Effector memory CD4-positive, alpha-beta T cell (primary cell): Measurements from ENCODE around the gene EFHB.

Experiments used
- DNase-seq, 3 donors: peaks; one replicate each; pipeline ENCODE4 v3.0.0-alpha.2; 2020
- H3K27ac ChIP-seq: 2 replicates; pipeline ENCODE4 v1.7.0; 2013; ENCODE audit warnings: mild to moderate bottlenecking, low read length, moderate library complexity; ENCODE audit not compliant: insufficient read depth, poor library complexity, severe bottlenecking
- H3K27me3 ChIP-seq: replicated peaks from 2 replicates; pipeline ENCODE4 v1.7.0; 2013; ENCODE audit warnings: mild to moderate bottlenecking, low read length; ENCODE audit not compliant: insufficient read depth, control insufficient read depth, poor library complexity, severe bottlenecking
- H3K36me3 ChIP-seq: 2 replicates; pipeline ENCODE4 v1.7.0; 2013; ENCODE audit warnings: mild to moderate bottlenecking, low read length, moderate library complexity; ENCODE audit not compliant: control insufficient read depth, insufficient read depth
- H3K4me1 ChIP-seq: 2 replicates; pipeline ENCODE4 v1.7.0; 2013; ENCODE audit warnings: low read length, mild to moderate bottlenecking; ENCODE audit not compliant: control insufficient read depth, insufficient read depth, poor library complexity, severe bottlenecking
- H3K4me3 ChIP-seq: 2 replicates; pipeline ENCODE4 v1.7.0; 2013; ENCODE audit warnings: low read length, low read depth, mild to moderate bottlenecking; ENCODE audit not compliant: insufficient read depth, poor library complexity, severe bottlenecking
- H3K9me3 ChIP-seq: 2 replicates; pipeline ENCODE4 v1.7.0; 2013; ENCODE audit warnings: mild to moderate bottlenecking, low read length, moderate library complexity; ENCODE audit not compliant: control insufficient read depth

Gene EFHB

DNA sequence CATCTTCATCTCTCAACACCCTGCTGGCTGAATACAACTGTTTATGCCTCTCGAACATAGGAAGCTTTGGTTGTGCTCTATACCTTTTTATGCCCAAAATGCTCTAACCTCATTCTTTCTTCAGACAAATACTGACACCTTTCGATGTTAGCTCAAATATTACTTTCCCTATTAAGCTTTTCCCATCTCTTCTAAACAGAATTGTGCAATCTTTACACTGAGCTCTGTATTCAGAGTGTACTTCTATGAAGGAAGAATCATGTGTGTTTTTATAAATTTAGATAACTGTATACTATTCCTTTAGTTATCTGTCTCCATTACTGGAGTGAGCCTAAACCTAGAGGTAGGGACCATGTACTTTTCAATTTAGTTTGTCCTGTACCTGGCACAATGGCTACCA, 1.6 kb downstream of the EFHB start:
- Histone ChIP-seq H3K4me3 (no peak overlapping the region), H3K27me3 (no peaks in the 10 kb centered on the region), H3K36me3 (no peaks in the 10 kb centered on the region), H3K9me3 (no peaks in the 10 kb centered on the region), H3K27ac (no peak overlapping the region), H3K4me1 (no peaks in the 10 kb centered on the region)
- no peak for DNase-seq

DNA sequence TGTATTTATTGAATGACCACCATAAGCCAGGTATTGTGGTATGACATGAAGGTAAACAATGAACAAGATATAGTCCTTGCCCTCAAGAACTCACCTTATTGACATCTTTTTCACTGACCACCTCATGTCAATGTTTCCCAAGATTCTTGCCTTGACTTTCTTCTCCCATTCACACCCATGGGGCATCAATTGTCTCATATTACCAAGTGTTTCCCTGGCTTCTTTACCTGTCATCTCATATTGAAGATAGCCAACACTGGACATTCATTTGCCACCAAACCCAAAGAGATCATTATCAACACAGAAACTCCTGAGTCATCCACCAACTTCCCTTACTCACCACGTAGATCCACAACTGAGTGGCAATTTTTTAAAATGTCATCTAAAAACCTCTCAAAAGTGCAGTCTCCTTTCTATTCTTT, 2.2 kb downstream of the EFHB start:
- Histone ChIP-seq H3K27ac (no peak overlapping the region), H3K9me3 (no peaks in the 10 kb centered on the region), H3K4me1 (no peaks in the 10 kb centered on the region), H3K27me3 (no peaks in the 10 kb centered on the region), H3K36me3 (no peaks in the 10 kb centered on the region), H3K4me3 (no peak overlapping the region)
- no peak for DNase-seq

DNA sequence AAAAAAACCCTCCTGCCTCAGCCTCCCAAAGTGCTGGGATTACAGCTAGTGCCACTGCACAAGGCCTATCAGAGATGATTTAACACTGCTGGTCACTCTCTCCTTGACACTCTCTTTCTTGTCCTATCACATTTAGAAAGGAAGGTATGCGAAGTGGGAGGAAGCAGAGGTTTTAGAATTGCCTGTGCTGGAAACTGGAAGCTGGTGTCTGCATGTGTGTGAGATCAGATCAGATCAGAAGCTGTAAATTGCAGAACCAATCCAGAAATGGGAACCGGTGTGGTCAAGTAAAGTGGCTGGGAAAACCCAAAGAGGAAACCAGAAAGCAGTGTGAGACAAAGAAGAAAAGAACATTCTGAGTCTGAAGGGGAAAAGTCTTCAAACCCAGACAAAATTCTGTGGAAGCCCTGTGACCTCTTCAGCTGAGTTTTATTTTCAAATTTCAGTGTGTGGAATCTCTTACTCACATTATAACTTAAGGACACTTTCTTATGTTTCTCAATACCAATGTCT, 2.8 kb downstream of the EFHB start:
- Histone ChIP-seq H3K36me3 (no peaks in the 10 kb centered on the region), H3K4me1 (no peaks in the 10 kb centered on the region), H3K27ac (no peak overlapping the region), H3K9me3 (no peaks in the 10 kb centered on the region), H3K4me3 (no peak overlapping the region), H3K27me3 (no peaks in the 10 kb centered on the region)
- no peak for DNase-seq

DNA sequence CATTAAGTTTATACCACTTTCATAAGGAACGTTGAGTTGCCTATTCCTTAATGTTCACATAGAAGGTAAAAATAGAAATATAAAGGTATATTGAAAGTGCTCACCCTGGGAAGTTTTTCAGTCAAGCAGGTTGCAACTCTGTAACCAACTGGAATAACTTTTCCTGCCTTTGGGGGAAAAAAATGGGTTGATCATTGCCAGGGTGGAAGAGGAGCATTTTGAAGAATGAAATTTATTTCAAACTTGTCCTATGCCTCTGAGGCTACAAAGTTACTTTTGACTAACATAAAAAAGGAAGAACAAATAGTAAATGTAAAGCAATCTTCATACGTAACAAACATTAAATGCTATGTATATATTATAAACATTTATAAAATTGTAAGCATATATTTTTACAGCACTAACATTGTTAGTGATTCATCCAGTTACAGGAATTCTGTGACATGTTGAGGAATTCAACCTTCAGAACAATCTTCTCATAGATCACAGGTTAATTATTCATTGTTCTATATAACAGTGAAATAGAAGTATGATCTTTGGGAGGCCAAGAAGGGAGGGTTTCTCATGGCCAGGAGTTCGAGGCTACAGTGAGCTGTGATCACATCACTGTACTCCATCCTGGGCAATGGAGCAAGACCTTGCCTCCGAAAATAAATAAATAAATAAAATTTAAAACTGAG, 13.5 kb downstream of the EFHB start:
- no peaks in the 10 kb centered on the region for H3K9me3 ChIP-seq
- no peaks in the 10 kb centered on the region for H3K4me1 ChIP-seq
- H3K36me3 ChIP-seq, result no peaks in the 10 kb centered on the region
- H3K27ac ChIP-seq, result no peak overlapping the region
- no peak overlapping the region for H3K4me3 ChIP-seq
- H3K27me3 ChIP-seq, result no peaks in the 10 kb centered on the region
- no peak for DNase-seq

DNA sequence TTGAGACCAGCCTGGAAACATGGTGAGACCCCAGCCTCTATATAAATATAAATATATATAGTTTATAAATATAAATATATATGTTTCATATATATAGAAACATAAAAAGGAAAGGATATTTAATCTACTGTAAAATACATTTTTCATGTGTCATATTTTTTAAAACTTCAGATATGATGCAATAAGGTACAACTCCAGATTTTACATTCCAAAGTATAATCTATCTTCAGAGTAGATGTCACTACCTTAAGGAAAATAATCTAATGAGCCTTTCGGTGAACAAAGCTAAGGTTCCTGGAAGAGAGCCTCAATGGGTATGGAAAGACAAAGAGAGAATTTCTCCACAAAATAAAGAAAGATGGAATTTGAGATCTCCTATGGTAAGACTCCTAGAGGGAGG, 16.9 kb downstream of the EFHB start:
- Histone ChIP-seq H3K4me3 (no peak overlapping the region), H3K36me3 (no peaks in the 10 kb centered on the region)

DNA sequence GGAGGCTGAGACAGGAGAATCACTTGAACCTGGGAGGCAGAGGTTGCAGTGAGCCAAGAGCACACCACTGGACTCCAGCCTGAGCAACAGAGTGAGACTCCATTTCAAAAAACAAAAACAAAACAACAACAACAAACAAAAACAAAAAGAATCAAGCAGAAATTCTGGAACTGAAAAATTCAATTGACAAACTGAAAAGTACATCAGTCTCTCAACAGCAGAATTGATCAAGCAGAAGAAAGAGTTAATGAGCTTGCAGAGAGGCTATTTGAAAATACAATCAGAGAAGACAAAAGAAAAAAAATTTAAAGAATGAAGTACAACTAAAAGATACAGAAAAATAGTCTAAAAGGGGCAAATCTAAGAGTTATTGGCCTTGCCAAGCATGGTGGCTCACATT, 22.6 kb downstream of the EFHB start:
- H3K27me3 ChIP-seq, result no peaks in the 10 kb centered on the region
- no peak overlapping the region for H3K27ac ChIP-seq
- H3K4me3 ChIP-seq, result no peak overlapping the region
- H3K36me3 ChIP-seq, result no peaks in the 10 kb centered on the region
- DNase-seq, result no peak
- H3K4me1 ChIP-seq, result no peaks in the 10 kb centered on the region
- H3K9me3 ChIP-seq, result no peaks in the 10 kb centered on the region

More for the DNA sequence above, 16.9 kb downstream of the EFHB start:
- Histone ChIP-seq H3K27me3 (no peaks in the 10 kb centered on the region), H3K27ac (no peak overlapping the region), H3K9me3 (no peaks in the 10 kb centered on the region), H3K4me1 (no peaks in the 10 kb centered on the region)
- DNase-seq, result no peak

DNA sequence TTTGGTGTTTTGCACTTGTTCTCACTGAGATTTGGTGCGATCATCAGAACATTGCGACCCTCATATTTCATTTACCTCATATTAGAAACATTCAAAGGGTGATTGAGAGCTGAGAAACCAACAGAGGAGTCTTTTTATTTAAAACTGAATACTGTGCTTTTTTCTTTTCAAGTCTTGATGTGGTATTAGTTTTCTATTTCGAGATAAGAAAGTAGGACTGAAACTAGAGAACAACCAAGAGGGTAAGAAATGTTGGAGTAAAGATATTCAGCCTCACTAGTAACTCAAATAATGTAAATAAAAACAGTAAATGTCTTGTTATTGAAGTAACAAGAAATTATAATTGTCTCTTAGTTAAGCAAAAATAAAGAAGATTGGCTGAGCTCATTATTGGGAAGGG, 26.5 kb downstream of the EFHB start:
- no peaks in the 10 kb centered on the region for H3K4me1 ChIP-seq
- no peak for DNase-seq
- no peaks in the 10 kb centered on the region for H3K36me3 ChIP-seq
- no peak overlapping the region for H3K27ac ChIP-seq
- H3K4me3 ChIP-seq, result no peak overlapping the region
- no peaks in the 10 kb centered on the region for H3K9me3 ChIP-seq
- H3K27me3 ChIP-seq, result no peaks in the 10 kb centered on the region

DNA sequence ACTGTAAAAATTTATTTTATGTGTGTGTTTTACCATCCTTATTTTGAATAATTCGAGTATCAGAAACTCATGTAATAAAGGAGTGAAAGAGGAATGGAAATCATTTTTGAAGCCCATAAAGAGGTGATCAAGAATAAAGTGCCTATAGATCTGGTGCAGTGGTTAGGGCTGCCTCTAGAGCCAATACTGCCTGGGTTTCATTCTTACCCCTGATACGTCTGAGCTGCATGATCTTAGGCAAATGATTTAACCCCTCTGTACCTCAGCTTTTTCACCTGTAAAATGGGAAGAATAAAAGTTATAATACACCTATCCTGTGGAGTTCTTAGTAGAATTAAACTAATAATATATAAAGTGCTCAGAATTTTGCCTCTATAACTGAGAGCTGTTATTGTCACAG, 30.4 kb downstream of the EFHB start:
- H3K27ac ChIP-seq, result no peak overlapping the region
- no peaks in the 10 kb centered on the region for H3K9me3 ChIP-seq
- no peak for DNase-seq
- no peaks in the 10 kb centered on the region for H3K27me3 ChIP-seq
- no peak overlapping the region for H3K4me3 ChIP-seq
- no peaks in the 10 kb centered on the region for H3K36me3 ChIP-seq
- no peaks in the 10 kb centered on the region for H3K4me1 ChIP-seq

DNA sequence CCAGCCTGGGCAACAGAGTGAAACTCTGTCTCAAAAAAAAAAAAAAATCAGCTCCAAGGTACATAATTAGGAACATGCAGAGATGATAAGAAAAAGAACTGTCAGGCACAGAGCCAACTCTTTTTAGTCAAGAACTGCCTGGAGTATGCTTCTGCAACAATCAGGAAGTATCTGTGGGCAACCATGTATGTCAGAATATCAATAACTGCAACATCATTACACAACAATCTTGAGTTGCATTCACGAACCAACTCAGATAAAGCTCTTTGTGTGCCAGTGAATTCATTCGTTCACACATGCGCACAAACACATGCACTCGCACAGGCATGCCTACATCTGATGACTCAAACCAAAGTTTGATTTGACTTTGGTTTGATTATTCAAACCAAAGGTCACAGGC, 32.1 kb downstream of the EFHB start:
- DNase-seq, result no peak
- Histone ChIP-seq H3K27me3 (no peaks in the 10 kb centered on the region), H3K9me3 (no peaks in the 10 kb centered on the region), H3K36me3 (no peaks in the 10 kb centered on the region), H3K27ac (no peak overlapping the region), H3K4me3 (no peak overlapping the region), H3K4me1 (no peaks in the 10 kb centered on the region)

DNA sequence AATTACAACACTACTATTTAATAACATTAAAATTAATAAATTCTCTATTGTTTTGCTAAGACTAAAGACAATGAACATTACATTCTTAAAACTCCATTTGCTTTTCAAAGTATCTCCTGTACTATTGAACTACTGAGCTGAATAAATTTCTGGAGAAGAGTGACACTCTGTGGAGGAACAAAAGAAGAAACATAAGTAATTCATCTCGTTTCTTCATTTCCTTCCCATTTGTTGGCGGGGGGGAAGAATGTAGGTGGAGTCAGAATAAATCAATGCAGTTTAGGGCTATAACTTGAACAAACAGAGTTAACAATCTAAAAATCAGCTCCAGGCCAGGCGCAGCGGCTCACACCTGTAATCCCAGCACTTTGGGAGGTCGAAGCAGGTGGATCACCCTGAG, 32.7 kb downstream of the EFHB start:
- Histone ChIP-seq H3K4me1 (no peaks in the 10 kb centered on the region), H3K36me3 (no peaks in the 10 kb centered on the region), H3K4me3 (no peak overlapping the region), H3K27me3 (no peaks in the 10 kb centered on the region), H3K9me3 (no peaks in the 10 kb centered on the region), H3K27ac (no peak overlapping the region)
- DNase-seq, result no peak
